GM19395 (cell line): ENCODE measurements around the gene TAAR5.
"Not testable (repeated sequence)": the region's sequence is repeated elsewhere in the genome, so short reads cannot be mapped to it uniquely, and the experiment has no call there.

ENCODE experiments used
- ATAC-seq: cut with Tn5 transposase; IDR thresholded peaks from one replicate; pipeline ENCODE4 v1.9.1; 2021; ENCODE audit warnings: mild to moderate bottlenecking, moderate library complexity; ENCODE audit not compliant: unreplicated experiment

The TAAR5 gene, protein sequence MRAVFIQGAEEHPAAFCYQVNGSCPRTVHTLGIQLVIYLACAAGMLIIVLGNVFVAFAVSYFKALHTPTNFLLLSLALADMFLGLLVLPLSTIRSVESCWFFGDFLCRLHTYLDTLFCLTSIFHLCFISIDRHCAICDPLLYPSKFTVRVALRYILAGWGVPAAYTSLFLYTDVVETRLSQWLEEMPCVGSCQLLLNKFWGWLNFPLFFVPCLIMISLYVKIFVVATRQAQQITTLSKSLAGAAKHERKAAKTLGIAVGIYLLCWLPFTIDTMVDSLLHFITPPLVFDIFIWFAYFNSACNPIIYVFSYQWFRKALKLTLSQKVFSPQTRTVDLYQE

DNA sequence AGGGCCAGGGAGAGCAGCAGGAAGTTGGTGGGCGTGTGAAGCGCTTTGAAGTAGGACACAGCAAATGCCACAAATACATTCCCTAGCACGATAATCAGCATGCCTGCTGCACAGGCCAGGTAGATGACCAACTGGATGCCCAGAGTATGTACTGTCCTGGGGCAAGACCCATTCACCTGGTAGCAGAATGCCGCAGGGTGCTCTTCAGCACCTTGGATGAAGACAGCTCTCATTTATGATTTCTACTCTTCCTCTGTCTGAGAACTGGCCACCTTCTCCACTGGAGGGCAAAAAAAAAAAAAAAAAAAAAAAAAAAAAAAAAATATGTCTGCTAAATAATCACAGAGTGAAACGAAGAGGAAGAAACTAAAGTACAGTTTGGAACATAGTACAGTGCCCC lies at the start of gene TAAR5:
TAAR5 (minus strand) TSS at position 288 of the 400 bp plus-strand sequence; CDS start at position 233, 55 bp downstream.
- no peak for ATAC-seq

DNA sequence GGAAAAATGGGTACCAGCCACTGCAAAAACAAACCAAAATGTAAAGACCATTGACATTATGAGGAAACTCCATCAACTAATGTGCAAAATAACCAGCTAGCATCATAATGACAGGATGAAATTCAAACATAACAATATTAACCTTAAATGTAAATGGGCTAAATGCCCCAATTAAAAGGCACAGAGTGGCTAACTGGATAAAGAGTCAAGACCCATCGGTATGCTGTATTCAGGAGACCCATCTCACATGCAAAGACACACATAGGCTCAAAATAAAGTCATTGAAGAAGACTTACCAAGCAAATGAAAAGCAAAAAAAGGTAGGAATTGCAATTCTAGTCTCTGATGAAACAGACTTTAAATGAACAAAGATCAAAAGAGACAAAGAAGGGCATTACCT lies 47.6 kb upstream of the TAAR5 start:
- ATAC-seq, result not testable (repeated sequence)

DNA sequence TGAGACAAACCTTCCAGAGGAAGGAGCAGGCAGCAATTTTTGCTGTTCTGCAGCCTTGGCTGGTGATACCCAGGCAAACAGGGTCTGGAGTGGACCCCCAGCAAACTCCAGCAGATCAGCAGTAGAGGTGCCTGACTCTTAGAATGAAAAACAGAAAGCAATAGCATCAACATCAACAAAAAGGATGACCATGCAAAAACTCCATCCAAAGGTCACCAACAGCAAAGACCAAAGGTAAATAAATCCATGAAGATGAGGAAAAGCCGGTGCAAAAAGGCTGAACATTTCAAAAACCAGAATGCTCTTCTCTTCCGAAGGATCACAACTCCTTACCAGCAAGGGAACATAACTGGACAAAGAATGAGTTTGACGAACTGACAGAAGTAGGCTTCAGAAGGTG lies 46.4 kb upstream of the TAAR5 start:
- not testable (repeated sequence) for ATAC-seq

DNA sequence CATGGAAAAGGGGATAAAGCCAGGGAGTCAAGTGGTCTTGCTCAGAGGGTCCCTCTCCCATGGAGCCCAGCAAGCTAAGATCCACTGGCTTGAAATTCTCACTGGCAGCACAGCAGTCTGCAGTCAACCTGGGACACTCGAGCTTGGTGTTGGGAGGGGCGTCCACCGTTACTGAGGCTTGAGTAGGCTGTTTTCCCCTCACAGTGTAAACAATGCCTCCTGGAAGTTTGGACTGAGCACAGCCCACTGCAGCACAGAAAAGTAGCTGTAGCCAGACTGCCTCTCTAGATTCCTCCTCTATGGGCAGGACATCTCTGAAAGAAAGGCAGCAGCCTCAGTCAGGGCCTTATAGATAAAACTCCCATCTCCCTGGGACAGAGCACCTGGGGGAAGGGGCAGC lies 45.7 kb upstream of the TAAR5 start:
- ATAC-seq, result not testable (repeated sequence)

DNA sequence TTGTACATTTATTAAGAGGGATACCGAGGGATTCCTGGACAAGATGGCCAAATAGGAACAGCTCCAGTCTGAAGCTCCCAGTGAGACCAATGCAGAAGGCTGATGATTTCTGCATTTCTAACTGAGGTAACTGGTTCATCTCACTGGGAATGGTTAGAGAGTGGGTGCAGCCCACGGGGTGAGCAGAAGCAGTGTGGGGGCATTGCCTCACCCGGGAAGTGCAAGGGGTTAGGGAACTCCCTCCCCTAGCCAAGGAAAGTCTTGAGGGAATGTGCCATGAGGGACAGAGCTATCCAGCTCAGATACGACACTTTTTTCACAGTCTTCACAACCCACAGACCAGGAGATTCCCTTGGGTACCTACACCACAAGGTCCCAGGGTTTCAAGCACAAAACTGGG lies 45.3 kb upstream of the TAAR5 start:
- no peak for ATAC-seq

DNA sequence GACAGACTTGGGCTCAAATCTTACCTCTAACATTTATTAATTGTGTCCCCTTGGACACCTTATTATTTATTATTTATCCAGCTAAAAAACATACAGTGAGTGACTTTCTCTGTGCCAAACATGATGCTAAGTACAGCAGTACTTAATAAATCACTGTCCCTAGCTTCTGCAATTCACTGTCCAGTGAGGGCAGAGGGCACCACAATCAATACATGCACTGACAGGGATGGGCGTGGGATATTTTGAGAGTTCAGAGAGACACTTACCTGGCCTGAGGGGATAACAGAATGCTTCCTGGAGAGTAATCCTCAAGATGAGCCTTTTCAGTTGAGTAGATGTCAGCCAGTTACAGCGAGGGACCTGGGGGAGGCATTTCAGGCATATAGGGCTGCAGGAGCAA lies 43.8 kb upstream of the TAAR5 start:
- ATAC-seq, result no peak

DNA sequence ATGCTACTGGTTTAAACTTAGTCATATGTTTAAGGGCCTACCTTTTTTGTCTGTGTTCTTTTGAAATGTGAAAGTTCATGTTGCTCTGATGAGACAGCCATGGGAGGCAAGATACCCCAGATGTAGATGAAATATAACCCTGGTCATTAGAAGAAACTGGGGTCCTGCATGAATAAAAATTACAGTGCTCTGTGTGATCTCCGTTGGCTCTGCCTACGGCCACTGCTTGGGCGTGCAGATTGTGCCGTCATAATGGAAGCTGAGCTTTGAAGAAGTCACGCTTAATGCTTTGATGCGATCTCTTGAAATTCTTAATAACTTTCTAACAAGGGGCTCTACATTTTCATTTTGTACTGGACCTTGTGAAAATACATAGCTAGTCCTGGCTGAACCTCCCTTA lies 34.6 kb upstream of the TAAR5 start, which contains the start of gene TAAR2:
TAAR2 (minus strand) TSS at position 101 of the 400 bp plus-strand sequence; CDS start at position 101, 0 bp downstream.
- ATAC-seq, result no peak

DNA sequence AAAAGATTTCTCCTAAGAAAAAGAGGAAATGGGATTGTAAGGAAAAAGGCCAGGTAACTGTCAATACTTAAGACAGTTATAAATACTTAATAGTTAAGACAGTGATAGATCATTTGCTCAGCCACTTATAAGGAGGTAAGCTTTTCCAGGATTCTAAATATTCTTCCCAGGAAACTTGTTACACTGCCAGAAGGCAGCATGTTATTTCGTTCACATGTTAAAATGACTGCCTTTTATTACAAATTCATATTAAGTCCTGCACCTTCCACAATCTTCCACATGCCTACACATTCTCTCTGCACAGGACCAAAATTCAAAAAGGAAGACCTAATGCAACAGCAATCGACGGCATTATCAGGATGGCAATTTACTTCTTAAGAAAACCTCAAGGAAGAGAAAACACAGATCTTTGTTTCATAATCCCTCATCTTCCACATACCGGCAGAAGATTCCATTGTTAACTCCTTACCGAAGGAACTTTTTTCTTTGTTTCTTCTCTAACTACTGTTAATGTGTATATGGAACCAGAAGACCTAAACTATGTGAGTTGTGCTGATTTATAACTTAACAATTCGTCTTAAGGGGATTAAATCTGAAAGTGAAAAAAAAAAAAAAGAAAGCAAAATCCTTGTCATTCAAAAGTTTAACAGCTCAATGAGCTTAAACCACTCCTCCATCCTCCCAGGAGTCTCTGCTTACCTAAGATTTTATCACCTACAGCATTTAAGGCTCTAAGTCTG lies 33.7 kb upstream of the TAAR5 start:
- no peak for ATAC-seq

DNA sequence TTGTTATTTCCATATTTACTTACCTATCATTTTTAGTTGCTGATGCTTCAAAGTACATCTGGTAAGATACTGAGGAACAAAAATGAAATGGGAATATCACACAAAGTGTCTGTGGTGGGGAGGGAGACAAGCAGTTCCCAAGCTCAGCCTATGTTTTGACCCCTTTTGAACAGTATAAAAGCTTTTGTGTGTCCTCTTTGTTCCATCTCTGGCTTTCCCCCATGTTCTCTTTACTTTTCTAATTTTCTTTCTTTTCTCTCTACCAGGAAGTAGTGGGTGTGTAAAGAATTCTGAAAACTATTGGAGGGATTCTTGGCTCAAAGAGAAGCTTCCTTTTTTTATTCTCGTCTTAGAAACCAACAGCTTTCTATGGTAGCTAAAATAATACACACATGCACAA lies 27.1 kb upstream of the TAAR5 start:
- no peak for ATAC-seq

DNA sequence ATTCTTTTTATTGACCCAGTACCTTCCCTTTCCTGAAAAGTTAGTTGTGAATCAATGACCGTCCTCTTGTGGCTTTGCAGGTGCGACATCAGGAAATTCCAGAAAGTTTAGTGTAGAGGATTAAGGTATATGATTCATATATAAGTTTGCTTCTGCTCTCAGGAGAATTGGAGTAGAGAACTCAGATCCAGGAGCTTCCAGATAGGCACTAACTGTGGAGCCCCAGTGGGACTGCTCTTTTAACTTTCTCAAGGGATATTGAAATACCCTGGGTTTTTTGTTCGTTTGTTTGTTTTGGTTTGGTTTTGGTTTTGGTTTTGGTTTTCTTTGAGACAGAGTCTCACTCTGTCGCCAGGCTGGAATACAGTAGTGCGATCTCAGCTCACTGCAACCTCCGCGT lies 25.0 kb upstream of the TAAR5 start:
- no peak for ATAC-seq

DNA sequence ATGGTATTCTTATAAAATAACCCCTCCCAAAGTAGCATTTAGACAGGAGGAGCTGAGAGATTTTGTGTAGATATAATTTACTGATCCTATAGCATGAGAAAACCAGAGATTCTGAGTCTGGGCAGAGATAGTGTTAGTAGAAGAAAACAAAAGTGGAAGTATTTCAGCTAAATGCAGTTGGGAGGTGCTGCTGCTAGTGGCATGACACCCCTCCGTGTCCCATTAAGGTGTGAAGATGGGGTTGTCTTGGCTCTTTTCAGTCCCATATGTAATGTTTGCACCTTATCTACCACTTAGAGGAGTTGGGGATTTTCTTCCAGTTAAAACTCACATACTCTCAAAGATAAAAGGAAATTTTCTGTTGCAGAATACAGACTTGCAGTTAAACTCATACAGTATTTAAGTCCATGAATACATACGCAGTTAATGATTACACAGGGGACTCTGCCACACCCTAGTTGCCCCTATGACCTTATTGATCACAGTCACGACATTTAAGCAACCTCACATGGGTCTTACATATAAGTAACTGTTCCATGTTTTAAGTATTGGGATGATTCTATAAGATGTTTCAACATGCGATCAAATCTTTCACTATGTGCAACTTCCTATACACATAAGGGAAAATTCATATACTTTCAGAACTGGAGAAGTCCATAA lies 23.0 kb upstream of the TAAR5 start:
- ATAC-seq, result no peak

DNA sequence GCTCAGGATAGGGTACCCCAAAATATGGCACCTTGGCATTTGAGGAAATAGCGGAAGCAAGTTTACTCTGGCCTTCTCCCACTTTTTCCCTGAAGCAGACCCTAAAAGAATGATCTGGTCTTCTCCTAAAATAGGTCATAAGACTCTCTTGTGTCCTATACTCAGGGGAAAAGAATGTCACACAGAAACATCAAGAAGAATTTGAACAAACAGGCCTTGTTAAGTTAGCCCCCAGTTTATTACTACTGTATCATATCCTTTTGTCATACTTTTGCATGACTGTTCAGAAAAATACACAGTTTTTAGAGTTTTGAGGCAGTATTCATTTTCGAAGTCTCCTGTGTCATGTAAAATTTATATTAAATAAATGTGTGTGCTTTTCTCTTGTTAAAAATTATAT lies 22.1 kb upstream of the TAAR5 start:
- ATAC-seq, result no peak

DNA sequence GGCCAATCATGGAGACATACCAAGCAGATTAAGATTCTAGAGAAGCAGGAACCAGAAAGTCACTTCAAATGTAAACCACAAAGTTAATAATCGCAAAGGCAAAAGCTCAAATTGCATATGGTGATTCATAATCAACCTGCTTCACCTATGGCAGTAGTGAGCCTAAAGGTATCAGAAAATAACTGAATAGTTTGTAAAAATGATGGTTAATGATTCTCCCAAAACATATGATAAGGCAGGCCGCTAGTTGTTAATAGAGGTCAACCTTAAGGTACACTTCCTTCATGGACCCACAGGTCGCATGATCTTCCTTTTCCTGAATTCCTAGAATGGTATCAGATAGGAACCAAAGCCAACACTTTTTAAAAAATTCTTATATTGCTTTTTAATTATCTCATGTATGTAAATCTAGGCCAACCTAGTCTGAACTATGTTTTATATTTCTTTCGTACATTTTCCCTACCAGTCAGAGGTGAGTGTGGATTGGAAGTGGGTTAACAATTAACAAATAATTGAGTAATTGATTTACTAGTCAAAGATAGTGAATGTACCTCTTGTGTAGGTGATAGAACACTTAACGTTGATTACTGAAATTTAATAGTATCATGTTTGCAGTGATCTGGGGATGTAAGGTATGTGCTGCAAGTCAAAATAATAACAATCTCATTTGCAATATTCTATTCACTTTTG lies 18.1 kb upstream of the TAAR5 start:
- peak; percentile 71 for ATAC-seq

DNA sequence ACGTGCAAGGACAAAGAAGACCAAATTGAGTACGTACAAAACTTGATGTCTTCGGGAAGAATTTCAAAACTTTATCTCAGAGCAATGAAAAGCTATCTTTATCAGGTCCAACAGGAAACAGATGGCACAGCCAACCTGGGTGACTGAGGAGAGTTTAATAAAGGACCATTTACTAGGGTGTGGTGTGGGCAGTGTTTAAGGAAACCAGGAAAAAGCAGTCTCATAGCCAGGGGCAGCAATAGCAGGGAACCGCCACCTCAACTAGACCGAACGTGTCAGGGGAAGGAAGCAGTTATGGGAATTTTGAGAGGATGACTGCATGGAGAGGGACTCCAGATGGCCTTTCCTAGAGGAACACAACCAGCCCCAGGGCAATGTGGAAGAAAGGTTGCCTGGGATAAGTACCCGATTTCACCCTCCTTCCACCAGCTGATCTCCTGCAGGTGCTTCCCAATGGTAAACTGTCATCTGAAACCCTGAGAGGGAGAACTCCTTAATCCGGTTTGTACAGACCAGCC lies 15.2 kb upstream of the TAAR5 start:
- ATAC-seq, result no peak

DNA sequence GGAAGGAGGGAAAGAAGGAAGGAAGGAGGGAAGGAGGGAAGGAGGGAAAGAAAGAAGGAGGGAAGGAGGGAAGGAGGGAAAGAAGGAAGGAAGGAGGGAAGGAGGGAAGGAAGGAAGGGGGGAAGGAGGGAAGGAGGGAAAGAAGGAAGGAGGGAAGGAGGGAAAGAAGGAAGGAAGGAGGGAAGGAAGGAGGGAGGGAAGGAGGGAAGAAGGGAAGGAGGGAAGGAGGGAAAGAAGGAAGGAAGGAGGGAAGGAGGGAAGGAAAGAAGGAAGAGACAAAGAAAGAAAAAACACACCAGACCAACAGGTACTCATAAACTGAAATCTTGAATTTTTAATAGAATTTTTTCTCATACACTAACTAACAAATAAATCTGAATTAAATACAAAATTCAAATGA lies 11.4 kb upstream of the TAAR5 start:
- ATAC-seq, result not testable (repeated sequence)

DNA sequence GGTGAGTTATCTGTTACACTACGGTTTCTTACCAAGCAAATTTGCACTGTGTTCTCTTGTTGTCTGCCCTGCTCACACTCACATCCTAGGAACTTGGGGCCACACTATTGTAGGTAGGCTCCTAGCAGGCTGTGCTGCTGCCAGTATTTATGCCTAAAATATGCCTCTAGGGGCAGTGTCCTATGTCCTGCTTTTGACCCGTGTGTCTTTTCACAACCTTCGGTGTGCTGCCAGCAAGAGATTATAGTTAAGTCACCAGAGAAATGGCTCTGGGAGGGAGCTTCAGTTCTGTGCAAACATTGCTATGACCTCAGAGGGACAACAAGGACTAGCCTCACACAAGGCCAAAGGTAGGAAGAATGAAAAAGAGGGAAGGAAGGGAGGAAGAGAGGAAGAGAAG lies 8.9 kb upstream of the TAAR5 start:
- peak; percentile 81 for ATAC-seq

DNA sequence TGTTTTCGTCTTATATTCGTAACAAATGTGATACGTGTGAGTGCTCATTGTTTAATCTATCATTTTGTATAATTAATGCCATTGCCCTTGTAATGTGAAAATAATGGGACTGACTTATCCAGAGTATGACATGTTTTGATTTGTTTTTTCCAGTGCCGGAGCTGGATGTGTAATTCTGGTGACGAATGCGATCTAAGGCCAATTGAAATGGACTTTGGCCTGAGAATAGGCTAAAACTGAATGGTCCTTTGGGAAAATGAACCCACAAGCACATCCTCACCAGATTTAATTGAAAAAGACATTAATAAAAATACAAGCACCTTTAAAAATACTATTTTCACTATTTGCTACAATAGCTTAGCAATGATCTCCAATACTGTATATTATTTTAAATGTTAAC lies 6.7 kb upstream of the TAAR5 start:
- no peak for ATAC-seq

DNA sequence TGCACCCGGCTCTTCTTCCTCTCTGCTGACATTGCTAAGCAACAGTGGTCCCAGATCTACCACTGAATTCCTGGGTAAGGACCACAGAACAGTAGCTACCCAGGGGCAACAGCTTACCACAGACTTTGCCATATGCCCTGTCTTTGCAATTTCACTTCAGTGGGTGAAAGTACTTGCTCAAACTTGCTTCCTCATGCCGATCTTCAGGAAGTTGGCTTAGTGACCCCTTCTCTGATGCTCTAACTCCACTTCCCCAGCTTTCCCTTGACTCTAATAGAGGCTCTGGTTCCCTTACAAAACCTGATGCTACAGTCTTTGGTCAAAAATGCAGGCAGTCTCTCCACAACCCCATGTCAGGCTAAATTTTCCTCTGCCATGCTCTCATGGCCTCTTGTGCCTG lies 3.3 kb upstream of the TAAR5 start:
- ATAC-seq, result no peak

DNA sequence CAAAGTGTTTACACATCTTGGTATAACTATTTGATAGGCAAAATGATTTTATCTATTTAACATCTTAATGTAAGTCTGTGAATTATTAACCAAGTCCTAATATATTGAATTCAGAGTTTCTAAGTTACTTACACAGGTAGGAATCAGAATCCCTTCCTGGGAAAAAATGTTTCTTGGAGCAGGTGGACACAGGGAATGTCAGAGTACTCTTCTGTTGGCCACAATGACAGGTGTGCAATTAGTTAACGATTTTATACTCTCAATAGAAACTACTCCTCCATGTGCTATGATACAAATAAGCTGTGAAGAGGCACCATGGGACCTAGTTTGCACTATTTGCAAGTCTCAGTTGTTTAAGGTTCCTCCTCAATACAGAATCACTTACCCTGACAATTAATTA lies 821 bp upstream of the TAAR5 start:
- ATAC-seq, result no peak

DNA sequence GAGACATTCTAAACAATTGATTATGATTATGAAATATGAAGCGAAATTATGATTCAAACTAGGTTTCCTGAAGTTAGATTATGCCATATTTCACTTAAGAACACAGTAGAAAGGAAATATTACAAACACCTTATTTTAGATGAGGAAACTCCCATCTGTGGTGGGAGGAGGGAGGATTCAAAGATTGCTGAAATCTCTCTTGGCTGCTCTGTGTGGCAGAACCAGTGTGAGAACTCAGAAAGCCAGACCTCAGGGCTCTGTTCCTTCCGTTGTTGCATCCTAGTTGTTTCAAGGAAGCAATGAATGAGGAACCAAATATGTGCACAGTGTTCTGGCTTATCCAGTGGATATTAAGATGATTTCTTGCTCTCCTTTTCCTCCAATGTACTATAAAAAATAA lies 2.1 kb downstream of the TAAR5 start:
- no peak for ATAC-seq

DNA sequence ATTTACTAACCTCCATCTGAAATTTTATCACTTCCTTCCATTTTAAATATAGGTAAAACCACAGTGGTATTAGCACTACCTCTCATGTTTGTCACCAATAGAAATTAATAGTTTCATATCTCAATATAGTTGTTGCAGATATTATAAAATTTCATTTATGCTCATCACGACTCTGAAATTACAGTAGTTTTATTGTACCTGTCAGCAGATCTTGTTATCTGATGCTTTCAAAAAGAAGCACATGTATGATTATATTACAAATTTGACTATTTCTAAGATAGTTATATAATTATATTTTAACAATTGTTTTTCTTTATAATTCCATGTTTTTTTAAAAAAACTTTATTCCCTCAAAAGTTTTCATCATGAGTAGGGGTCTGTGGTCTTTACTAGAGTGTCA lies 4.8 kb downstream of the TAAR5 start:
- ATAC-seq, result no peak
